ENCODE results near the gene FBXW12. TPM values are rescaled to one million over a fixed set of nuclear protein-coding genes. Genes with fewer than 3 reads are reported as not detected.
"Not testable (repeated sequence)": the region's sequence is repeated elsewhere in the genome, so short reads cannot be mapped to it uniquely, and the experiment has no call there.

The FBXW12 gene
- under 1 TPM; 0.33 to 0.56 (median 0.41) TPM for polyA plus RNA-seq (ENCODE audit: insufficient read length in 4 of 4)

- no peak for DNase-seq (ENCODE audit: low read depth in 4 of 4, low spot score in 3 of 4)
Measured at GRCh38 chr3:48371651-48372376, at the start of gene FBXW12. Gene FBXW12, plus strand, starts transcription at chr3:48372219. Its CDS starts 549 bp downstream, at chr3:48372768.

GRCh38 chr3:48331706-48332435 is 40.1 kb upstream of the FBXW12 start:
- DNase-seq (ENCODE audit: low read depth in 4 of 4, low spot score in 3 of 4): not testable (repeated sequence)

GRCh38 chr3:48333346-48334245 is 38.4 kb upstream of the FBXW12 start, which contains the start of gene SPINK8:
Gene SPINK8, minus strand, starts transcription at chr3:48333661. Its CDS starts 5,320 bp downstream, at chr3:48328341.
- DNase-seq (ENCODE audit: low read depth in 4 of 4, low spot score in 3 of 4): not testable (repeated sequence)

GRCh38 chr3:48334605-48335004 is 37.4 kb upstream of the FBXW12 start:
- DNase-seq (ENCODE audit: low read depth in 4 of 4, low spot score in 3 of 4): no peak

GRCh38 chr3:48335286-48335685 is 36.7 kb upstream of the FBXW12 start:
- DNase-seq (ENCODE audit: low read depth in 4 of 4, low spot score in 3 of 4): not testable (repeated sequence)

GRCh38 chr3:48337536-48337935 is 34.5 kb upstream of the FBXW12 start:
- DNase-seq (ENCODE audit: low read depth in 4 of 4, low spot score in 3 of 4): not testable (repeated sequence)

GRCh38 chr3:48338635-48339034 is 33.4 kb upstream of the FBXW12 start:
- no peak for DNase-seq (ENCODE audit: low read depth in 4 of 4, low spot score in 3 of 4)

- no peak for DNase-seq (ENCODE audit: low read depth in 4 of 4, low spot score in 3 of 4)
Measured at GRCh38 chr3:48343432-48343831, 28.6 kb upstream of the FBXW12 start.

- DNase-seq (ENCODE audit: low read depth in 4 of 4, low spot score in 3 of 4): no peak
Measured at GRCh38 chr3:48344867-48345507, 27.0 kb upstream of the FBXW12 start.

GRCh38 chr3:48345946-48346572 is 26.0 kb upstream of the FBXW12 start:
- DNase-seq (ENCODE audit: low read depth in 4 of 4, low spot score in 3 of 4): no peak

GRCh38 chr3:48347500-48347899 is 24.5 kb upstream of the FBXW12 start:
- no peak for DNase-seq (ENCODE audit: low read depth in 4 of 4, low spot score in 3 of 4)

- no peak for DNase-seq (ENCODE audit: low read depth in 4 of 4, low spot score in 3 of 4)
Measured at GRCh38 chr3:48352546-48352945, 19.5 kb upstream of the FBXW12 start.

GRCh38 chr3:48353987-48354386 is 18.0 kb upstream of the FBXW12 start:
- DNase-seq (ENCODE audit: low read depth in 4 of 4, low spot score in 3 of 4): no peak

GRCh38 chr3:48356419-48356818 is 15.6 kb upstream of the FBXW12 start:
- no peak for DNase-seq (ENCODE audit: low read depth in 4 of 4, low spot score in 3 of 4)

- DNase-seq (ENCODE audit: low read depth in 4 of 4, low spot score in 3 of 4): no peak
Measured at GRCh38 chr3:48361928-48362327, 10.1 kb upstream of the FBXW12 start.

- DNase-seq (ENCODE audit: low read depth in 4 of 4, low spot score in 3 of 4): no peak
Measured at GRCh38 chr3:48364840-48365239, 7.2 kb upstream of the FBXW12 start.

GRCh38 chr3:48367201-48367600 is 4.8 kb upstream of the FBXW12 start:
- no peak for DNase-seq (ENCODE audit: low read depth in 4 of 4, low spot score in 3 of 4)

GRCh38 chr3:48369693-48370332 is 2.2 kb upstream of the FBXW12 start:
- DNase-seq (ENCODE audit: low read depth in 4 of 4, low spot score in 3 of 4): no peak

GRCh38 chr3:48370333-48370713 is 1.7 kb upstream of the FBXW12 start:
- DNase-seq (ENCODE audit: low read depth in 4 of 4, low spot score in 3 of 4): no peak
